HepG2 (cell line): ENCODE data around the gene ANKMY2. TPM values are rescaled to one million over a fixed set of nuclear protein-coding genes. Genes with fewer than 3 reads are reported as not detected.

ENCODE experiments used
- CBX1 ChIP-seq: IDR thresholded peaks from one replicate; pipeline ENCODE4 v1.6.1; 2016; ENCODE audit warnings: antibody characterized with exemption, low read depth
- CCDC6 ChIP-seq: sonication (generic); formaldehyde crosslinking; IDR thresholded peaks from 2 replicates; pipeline ENCODE4 v1.8.1; 2022; ENCODE audit warnings: mild to moderate bottlenecking, missing genetic modification reagents, moderate library complexity
- DNMT1 ChIP-seq: sonication (generic); formaldehyde crosslinking; IDR thresholded peaks from 2 replicates; pipeline ENCODE4 v1.5.1; 2020; ENCODE audit warnings: mild to moderate bottlenecking, missing genetic modification reagents
- EHMT2 ChIP-seq: fragments of 200-600 bp; sonication (generic); IDR thresholded peaks from 2 replicates; pipeline ENCODE4 v1.7.0; 2017; ENCODE audit warnings: antibody characterized with exemption, low read depth, low read length, borderline replicate concordance
- KLF15 ChIP-seq: sonication (generic); formaldehyde crosslinking; IDR thresholded peaks from 2 replicates; pipeline ENCODE4 v1.8.1; 2023; ENCODE audit warnings: borderline replicate concordance, mild to moderate bottlenecking, inconsistent platforms, missing genetic modification reagents, mixed read lengths
- KLF16 ChIP-seq, 2 experiments: sonication (generic) in 1 of 2; formaldehyde crosslinking in 1 of 2; IDR thresholded peaks; 2 replicates each; pipeline versions ENCODE4 v1.6.1 to v1.8.0; 2016 to 2023; ENCODE audit warnings: missing genetic modification reagents in 2 of 2, missing compliant biosample characterization in 1 of 2
- MIXL1 ChIP-seq: IDR thresholded peaks from 2 replicates; pipeline ENCODE4 v1.6.1; 2016
- MYNN ChIP-seq: sonication (generic); formaldehyde crosslinking; IDR thresholded peaks from 2 replicates; pipeline ENCODE4 v1.4.0; 2020; ENCODE audit warnings: mild to moderate bottlenecking, low read depth, missing genetic modification reagents
- PHB2 ChIP-seq: fragments of 450-650 bp; IDR thresholded peaks from 2 replicates; pipeline ENCODE4 v1.6.1; 2018; ENCODE audit not compliant: partially characterized antibody
- SPEN ChIP-seq: sonication (generic); formaldehyde crosslinking; IDR thresholded peaks from 2 replicates; pipeline ENCODE4 v1.5.1; 2020; ENCODE audit warnings: low read depth, mild to moderate bottlenecking, missing genetic modification reagents
- TCF7 ChIP-seq: sonication (generic); IDR thresholded peaks from 2 replicates; pipeline ENCODE4 v1.6.1; 2016; ENCODE audit warnings: antibody characterized with exemption, low read depth
- TMF1 ChIP-seq: sonication (generic); formaldehyde crosslinking; IDR thresholded peaks from 2 replicates; pipeline ENCODE4 v1.8.1; 2022; ENCODE audit warnings: low read depth, missing genetic modification reagents
- TP53 ChIP-seq: sonication (generic); formaldehyde crosslinking; conservative IDR thresholded peaks from 2 replicates; pipeline ENCODE4 v1.4.0; 2020; ENCODE audit warnings: missing genetic modification reagents
- ZFP90 ChIP-seq: sonication (generic); formaldehyde crosslinking; IDR thresholded peaks from 2 replicates; pipeline ENCODE4 v1.8.0; 2022; ENCODE audit warnings: missing genetic modification reagents, mild to moderate bottlenecking, inconsistent platforms, borderline replicate concordance
- ZNF136 ChIP-seq: sonication (generic); formaldehyde crosslinking; IDR thresholded peaks from 2 replicates; pipeline ENCODE4 v1.8.1; 2022; ENCODE audit warnings: low read depth, mild to moderate bottlenecking, moderate library complexity, missing genetic modification reagents
- ZNF230 ChIP-seq: sonication (generic); formaldehyde crosslinking; IDR thresholded peaks from 2 replicates; pipeline ENCODE4 v1.4.0; 2020; ENCODE audit warnings: mild to moderate bottlenecking, missing genetic modification reagents
- ZNF317 ChIP-seq: sonication (generic); formaldehyde crosslinking; IDR thresholded peaks from 2 replicates; pipeline ENCODE4 v1.5.0; 2020; ENCODE audit warnings: mild to moderate bottlenecking, missing genetic modification reagents
- ZSCAN22 ChIP-seq: sonication (generic); formaldehyde crosslinking; IDR thresholded peaks from 2 replicates; pipeline ENCODE4 v1.4.0; 2020; ENCODE audit warnings: mild to moderate bottlenecking, missing genetic modification reagents
- ZZZ3 ChIP-seq: sonication (generic); formaldehyde crosslinking; IDR thresholded peaks from 2 replicates; pipeline ENCODE4 v1.4.0; 2020; ENCODE audit warnings: missing genetic modification reagents, mild to moderate bottlenecking, borderline replicate concordance
- polyA plus RNA-seq, 8 experiments: library from polyadenylated mRNA; depleted of rRNA in 3 of 8; stranded (reverse) in 7 of 8; unstranded in 1 of 8; fragments of >200 nt; fragmentation: Illumina TruSeq in 4 of 8; extraction: Trizol in 4 of 8; gene quantifications; 2 replicates each; pipeline versions ENCODE4 v1.2.1 to v1.2.3, GENCODE V29; 2011 to 2016; ENCODE audit warnings: low read depth in 4 of 8, missing spikeins in 1 of 8, mixed read lengths in 1 of 8; ENCODE audit not compliant: insufficient read depth in 1 of 8
- total RNA-seq, 5 experiments: library from RNA; depleted of rRNA; stranded (reverse); fragments of >200 nt; fragmentation: Illumina TruSeq; extraction: Trizol; gene quantifications; 2 replicates each; pipeline ENCODE4 v1.2.3, GENCODE V29; 2016; ENCODE audit warnings: low read depth in 1 of 5
- TF ChIP-seq, protein P1 (sequence below): IDR thresholded peaks from 2 replicates; pipeline ENCODE4 v1.6.1; 2016; ENCODE audit warnings: low read depth, missing genetic modification reagents, missing compliant biosample characterization
- TF ChIP-seq, protein P2 (sequence below): sonication (generic); formaldehyde crosslinking; IDR thresholded peaks from 2 replicates; pipeline ENCODE4 v1.5.0; 2020; ENCODE audit warnings: missing genetic modification reagents
- TF ChIP-seq, protein P3 (sequence below): sonication (generic); formaldehyde crosslinking; IDR thresholded peaks from 2 replicates; pipeline ENCODE4 v1.8.1; 2023; ENCODE audit warnings: mild to moderate bottlenecking, missing genetic modification reagents

The ANKMY2 gene
- total and polyA plus RNA-seq, 2 of the 13 experiments (the other 11 are each of a cell fraction or from before 2014, with no cell fraction given): 12.2 to 21.6 TPM

DNA sequence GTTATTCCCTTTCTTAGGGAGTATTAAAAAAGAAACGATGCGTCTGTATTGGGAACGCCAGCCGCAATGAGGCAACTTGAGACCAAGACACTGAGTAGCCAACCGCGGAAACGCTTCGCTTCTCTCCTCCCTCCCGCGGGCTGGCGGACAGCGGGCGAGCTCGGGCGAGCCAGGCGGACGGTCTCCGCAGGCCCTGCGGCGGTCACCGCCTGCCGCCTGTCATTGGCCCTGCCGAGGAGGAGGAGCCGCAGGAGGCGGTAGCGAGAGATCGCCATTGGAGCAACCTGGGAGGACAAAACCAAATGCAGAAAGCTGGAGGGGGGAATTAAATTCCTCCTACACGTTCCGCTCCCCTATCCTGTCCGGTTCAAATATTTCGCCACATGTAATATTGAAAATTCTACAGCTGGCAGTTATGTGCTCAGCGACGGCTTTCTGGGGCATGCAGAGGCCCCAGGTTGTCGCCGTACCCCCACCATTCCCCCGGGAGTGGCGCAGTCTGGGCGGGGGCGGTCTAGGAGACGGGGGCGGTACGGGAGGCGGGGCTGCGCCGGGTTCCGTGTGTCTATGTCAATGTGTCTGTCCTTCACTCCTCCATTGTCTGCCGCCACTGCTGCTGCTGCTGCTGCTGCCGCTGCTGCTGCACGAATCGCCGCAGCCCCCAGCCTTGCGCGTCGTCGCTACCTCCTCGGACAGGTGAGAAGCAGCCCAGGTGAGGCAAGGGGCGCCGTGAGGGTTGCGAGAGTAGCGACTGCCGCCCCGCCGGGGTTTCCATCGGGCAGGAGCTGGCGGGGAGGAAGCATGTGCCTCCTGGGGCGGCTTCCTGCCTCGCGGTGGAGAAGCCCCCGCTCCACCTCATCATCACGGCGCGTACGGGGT, at the start of gene ANKMY2, which contains the start of gene BZW2 (continued):
- peak; percentile 81 for TF ChIP-seq ZNF317 (CRISPR knock-in tag)
- TF ChIP-seq TMF1 (CRISPR knock-in tag): no peak
- TF ChIP-seq CBX1: peak; percentile 56
- TF ChIP-seq, protein P1, sequence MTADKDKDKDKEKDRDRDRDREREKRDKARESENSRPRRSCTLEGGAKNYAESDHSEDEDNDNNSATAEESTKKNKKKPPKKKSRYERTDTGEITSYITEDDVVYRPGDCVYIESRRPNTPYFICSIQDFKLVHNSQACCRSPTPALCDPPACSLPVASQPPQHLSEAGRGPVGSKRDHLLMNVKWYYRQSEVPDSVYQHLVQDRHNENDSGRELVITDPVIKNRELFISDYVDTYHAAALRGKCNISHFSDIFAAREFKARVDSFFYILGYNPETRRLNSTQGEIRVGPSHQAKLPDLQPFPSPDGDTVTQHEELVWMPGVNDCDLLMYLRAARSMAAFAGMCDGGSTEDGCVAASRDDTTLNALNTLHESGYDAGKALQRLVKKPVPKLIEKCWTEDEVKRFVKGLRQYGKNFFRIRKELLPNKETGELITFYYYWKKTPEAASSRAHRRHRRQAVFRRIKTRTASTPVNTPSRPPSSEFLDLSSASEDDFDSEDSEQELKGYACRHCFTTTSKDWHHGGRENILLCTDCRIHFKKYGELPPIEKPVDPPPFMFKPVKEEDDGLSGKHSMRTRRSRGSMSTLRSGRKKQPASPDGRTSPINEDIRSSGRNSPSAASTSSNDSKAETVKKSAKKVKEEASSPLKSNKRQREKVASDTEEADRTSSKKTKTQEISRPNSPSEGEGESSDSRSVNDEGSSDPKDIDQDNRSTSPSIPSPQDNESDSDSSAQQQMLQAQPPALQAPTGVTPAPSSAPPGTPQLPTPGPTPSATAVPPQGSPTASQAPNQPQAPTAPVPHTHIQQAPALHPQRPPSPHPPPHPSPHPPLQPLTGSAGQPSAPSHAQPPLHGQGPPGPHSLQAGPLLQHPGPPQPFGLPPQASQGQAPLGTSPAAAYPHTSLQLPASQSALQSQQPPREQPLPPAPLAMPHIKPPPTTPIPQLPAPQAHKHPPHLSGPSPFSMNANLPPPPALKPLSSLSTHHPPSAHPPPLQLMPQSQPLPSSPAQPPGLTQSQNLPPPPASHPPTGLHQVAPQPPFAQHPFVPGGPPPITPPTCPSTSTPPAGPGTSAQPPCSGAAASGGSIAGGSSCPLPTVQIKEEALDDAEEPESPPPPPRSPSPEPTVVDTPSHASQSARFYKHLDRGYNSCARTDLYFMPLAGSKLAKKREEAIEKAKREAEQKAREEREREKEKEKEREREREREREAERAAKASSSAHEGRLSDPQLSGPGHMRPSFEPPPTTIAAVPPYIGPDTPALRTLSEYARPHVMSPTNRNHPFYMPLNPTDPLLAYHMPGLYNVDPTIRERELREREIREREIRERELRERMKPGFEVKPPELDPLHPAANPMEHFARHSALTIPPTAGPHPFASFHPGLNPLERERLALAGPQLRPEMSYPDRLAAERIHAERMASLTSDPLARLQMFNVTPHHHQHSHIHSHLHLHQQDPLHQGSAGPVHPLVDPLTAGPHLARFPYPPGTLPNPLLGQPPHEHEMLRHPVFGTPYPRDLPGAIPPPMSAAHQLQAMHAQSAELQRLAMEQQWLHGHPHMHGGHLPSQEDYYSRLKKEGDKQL (CRISPR knock-in tag): peak; percentile 23; the same call in 1 of the 2 replicates
- TF ChIP-seq TP53 (CRISPR knock-in tag): no peak
- 0 out of 2 replicates have a peak, but pooled peaks have one; percentile 72 for TF ChIP-seq ZZZ3
- peak; percentile 91 for TF ChIP-seq CCDC6 (CRISPR knock-in tag)
- no peak for TF ChIP-seq ZSCAN22 (CRISPR knock-in tag)
- TF ChIP-seq, protein P2, sequence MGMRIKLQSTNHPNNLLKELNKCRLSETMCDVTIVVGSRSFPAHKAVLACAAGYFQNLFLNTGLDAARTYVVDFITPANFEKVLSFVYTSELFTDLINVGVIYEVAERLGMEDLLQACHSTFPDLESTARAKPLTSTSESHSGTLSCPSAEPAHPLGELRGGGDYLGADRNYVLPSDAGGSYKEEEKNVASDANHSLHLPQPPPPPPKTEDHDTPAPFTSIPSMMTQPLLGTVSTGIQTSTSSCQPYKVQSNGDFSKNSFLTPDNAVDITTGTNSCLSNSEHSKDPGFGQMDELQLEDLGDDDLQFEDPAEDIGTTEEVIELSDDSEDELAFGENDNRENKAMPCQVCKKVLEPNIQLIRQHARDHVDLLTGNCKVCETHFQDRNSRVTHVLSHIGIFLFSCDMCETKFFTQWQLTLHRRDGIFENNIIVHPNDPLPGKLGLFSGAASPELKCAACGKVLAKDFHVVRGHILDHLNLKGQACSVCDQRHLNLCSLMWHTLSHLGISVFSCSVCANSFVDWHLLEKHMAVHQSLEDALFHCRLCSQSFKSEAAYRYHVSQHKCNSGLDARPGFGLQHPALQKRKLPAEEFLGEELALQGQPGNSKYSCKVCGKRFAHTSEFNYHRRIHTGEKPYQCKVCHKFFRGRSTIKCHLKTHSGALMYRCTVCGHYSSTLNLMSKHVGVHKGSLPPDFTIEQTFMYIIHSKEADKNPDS (CRISPR knock-in tag): peak; percentile 47; the same call in 1 of the 2 replicates
- TF ChIP-seq, protein P3, sequence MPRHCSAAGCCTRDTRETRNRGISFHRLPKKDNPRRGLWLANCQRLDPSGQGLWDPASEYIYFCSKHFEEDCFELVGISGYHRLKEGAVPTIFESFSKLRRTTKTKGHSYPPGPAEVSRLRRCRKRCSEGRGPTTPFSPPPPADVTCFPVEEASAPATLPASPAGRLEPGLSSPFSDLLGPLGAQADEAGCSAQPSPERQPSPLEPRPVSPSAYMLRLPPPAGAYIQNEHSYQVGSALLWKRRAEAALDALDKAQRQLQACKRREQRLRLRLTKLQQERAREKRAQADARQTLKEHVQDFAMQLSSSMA (CRISPR knock-in tag): no peak
- no peak for TF ChIP-seq TCF7
- no peak for TF ChIP-seq DNMT1 (CRISPR knock-in tag)
- peak in 1 of 2 experiments; percentile 69; a peak in 2 of 4 replicates for TF ChIP-seq KLF16 (CRISPR knock-in tag; IDR thresholded peaks at IDR 0.05)
- no peak for TF ChIP-seq MYNN (CRISPR knock-in tag)
- no peak; the same call in 1 of the 2 replicates for TF ChIP-seq ZFP90 (CRISPR knock-in tag)
- TF ChIP-seq ZNF230 (CRISPR knock-in tag): 0 out of 2 replicates have a peak, but pooled peaks have one; percentile 3
- 0 out of 2 replicates have a peak, but pooled peaks have one; percentile 37 for TF ChIP-seq SPEN (CRISPR knock-in tag)
- TF ChIP-seq ZNF136 (CRISPR knock-in tag): no peak; the same call in 1 of the 2 replicates
- TF ChIP-seq KLF15 (CRISPR knock-in tag): peak; percentile 26; the same call in 1 of the 2 replicates
- TF ChIP-seq EHMT2: no peak
- TF ChIP-seq PHB2: no peak
- peak; percentile 10 for TF ChIP-seq MIXL1 (CRISPR knock-in tag)
